CMK (cell line): Measurements from ENCODE around the gene PDE4D.

Experiments
- DNase-seq: peaks from one replicate; pipeline ENCODE4 v3.0.0-alpha.2; 2010; ENCODE audit warnings: low read depth

The PDE4D gene

DNA sequence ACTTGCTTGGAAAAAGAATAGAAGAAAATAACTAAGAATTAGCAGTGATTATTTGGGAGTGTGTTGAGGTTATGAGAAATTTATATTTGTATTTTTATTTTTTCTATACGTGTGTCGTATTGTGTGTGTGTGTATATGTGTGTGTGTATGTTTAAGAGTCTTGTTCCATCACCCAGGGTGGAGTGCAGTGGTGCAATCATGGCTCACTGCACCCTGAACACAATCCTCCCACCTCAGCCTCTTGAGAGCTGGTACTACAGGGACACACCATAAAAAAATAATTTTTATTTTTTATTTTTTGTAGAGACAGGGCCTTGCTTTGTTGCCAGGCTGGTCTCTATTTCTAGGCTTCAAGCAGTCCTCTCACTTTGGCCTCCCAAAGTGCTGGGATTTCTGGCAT, 643.8 kb downstream of the PDE4D start:
- no peak for DNase-seq

DNA sequence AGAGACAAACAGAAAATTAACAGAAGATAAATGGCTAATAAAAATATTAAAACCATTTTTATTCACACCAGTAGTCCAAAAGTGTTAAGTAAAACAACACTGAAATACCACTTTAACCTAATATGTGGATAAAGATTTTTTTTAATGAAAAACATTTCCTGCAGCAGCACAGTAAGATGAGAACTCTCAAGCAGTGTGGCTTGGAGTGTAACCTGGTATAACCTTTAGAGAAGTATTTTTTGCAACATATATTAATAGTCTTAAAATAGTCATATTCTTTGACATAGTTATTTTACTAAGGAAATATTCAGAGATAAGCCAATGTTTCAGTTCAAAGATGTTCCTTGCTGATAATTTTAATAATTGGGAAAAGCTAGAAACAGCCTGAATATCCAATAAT, 644.4 kb downstream of the PDE4D start:
- DNase-seq, result no peak

DNA sequence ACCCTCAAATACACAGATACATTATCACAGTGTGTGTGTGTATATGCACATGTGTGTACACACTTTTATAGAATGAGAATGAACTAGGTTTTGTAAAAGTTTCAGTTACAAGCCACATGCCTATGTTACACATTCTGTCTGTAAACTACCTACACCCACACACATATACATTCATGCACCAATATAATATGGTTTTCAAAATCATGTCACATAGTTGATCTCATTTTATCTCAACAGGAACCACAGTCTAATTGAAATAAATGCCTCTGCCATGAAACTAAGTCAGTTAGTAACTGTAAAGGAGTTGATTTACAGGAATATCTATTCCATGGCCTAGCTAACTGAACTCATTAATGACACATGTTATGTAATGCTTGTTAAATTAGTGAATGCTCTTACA, 646.6 kb downstream of the PDE4D start:
- no peak for DNase-seq

DNA sequence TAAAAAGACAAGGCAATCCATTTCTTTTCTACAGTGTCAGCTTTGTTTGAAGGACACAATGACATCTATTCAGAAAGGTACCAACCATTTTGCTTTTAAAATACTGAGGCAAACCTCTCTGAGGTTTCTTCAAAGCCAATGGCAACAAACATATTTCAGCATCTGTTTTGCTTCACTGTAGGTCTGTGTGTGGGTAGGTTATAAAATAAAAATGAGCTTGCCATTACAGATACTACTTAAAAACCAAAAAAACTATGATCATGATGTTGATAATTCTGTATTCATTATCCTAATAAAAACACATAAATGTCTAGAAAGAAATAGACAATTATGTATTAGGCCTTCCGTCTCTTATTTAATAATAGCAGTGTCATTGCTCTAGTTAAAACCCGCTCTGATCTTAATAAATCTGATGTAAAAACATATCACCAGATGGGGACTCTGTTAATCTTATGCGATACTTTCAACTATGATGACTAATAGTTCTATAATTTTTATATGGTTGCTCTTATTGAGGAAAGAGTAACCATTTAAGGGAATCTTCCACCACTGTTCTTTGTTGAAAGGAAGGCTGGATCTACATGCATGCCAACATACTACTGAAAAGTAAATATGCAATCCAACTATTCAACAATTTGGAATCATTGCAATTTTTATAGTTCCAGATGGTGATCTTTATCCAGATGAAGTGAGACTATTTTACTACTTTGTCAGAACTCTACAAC, 647.2 kb downstream of the PDE4D start:
- DNase-seq, result no peak

DNA sequence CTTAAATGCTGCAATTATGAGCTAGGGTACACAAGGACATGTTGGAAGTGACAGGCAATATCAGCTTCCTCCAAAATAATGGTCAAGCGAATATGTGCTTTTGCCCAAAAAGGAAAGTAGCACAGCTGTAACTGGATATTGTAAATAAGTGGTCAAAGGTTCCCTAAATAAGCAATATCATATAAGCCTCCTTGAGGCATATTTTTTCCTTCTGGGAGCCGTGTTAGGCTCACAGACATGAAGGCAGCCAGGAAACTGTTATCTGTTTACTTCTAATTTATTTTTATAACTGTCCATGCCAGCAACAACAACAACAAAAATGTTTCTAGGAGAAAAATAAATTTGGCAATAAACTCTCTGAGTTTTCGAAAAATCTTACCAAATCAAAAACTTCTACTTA, 648.3 kb downstream of the PDE4D start:
- DNase-seq, result no peak

- DNase-seq, result no peak
Observed at GRCh38 chr5:59241552-59241951, 652.0 kb downstream of the PDE4D start.

GRCh38 chr5:59241119-59241518, 652.4 kb downstream of the PDE4D start:
- DNase-seq, result no peak

DNA sequence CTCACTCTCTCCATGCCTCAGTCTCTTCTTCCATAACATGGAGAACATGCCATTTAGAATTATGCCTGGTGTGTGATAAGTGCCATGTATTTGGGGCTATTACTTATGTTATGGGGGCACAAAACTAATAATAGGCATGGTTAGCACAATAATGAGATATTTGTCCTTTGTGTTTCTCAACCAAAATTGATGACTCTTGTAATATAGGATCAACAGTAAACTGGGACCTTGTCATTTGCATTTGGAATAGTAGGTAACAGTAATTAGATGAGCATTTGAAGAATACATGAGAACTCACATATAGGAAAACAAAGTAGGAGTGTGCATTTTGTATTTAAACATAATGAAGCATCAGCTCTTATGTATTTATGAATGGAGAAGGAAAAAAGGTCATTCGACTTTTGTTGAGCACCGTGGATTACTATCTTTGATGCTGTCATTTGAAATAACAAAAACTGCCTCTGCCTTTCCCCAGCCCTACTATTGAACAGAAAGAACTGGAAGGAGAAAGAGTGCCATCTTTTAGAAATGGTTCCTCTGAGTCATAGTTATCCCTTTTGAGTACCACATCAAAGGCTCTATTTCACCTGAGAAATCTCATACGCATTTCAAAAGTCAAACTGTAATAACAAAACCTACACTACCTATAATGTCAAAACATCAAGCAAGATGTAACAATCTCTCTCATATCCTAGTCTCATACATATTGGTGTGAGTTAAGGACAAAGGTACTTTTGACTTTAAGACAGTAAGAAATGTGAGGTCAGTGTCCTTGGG, 655.2 kb downstream of the PDE4D start:
- no peak for DNase-seq

- DNase-seq, result no peak
Observed at GRCh38 chr5:59236986-59237385, 656.5 kb downstream of the PDE4D start.

DNA sequence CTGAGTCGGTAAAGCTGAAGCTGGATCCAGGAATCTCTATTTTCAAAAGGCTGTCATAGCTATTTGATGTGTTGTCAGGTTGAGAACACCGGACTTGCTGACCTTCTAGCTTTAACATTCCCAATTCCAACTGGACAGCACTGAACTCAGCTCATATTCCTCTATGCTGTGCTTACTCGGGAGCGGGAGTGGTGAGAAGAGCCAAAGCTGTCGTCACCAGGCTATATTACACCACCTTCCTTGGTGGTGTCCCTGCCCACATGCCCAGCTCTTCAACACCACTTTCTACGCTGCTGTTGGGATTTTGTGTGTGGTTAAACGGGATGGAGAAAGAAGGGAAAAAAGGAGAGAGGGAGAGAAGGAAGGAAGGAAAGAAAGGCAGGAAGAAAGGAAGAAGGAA, 657.1 kb downstream of the PDE4D start:
- no peak for DNase-seq

DNA sequence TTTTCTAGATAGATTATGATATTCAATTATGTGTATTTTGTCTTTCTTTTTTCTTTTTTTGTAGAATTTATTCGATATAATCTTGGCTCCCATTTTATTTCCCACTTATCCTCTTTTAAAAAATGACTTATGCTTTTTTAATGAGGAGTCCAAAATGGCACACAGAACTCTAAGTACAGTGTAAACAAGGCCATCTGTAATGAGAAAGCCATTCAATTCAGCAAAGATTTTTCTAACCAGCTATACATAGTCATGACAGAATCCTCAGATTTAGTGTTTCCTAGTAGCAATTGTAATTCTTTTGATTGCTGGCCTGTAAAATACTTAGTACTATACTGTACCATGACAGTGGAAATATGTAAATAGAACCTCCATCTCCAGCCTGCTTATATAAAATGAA, 659.3 kb downstream of the PDE4D start:
- DNase-seq, result no peak

DNA sequence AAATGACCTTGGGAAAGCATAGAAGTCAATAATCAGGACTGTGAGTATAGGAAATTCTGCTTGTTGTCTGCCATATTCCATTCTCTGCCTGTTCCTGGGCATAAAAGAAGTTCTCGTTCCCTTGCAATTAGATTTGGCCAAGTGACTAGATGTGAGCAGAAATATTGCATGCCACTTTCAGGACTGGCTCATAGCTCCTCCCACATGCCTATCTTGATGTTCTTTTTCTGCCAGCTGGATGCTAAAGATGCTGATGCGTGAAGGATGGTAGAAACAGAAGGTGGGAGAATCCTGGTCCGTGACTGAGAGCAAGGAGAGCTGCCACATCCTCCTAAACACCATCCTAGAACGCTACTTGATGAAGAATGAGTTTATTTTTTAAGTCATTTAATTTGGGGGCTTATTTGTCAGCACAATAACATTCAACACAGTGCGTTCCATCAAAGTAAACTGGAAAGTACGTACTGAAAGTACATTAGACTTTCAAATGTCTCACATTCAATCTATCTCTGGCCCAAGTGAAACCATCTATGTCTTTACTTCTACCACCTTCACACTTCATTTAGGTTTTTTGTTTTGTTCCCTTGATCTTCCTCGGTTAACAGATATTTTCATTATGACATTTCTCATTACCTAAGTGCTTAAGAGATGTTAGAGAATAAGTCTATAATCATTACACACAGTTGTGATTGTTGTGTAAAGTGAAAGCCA, 662.1 kb downstream of the PDE4D start:
- no peak for DNase-seq

- no peak for DNase-seq
Observed at GRCh38 chr5:59222687-59223511, 670.6 kb downstream of the PDE4D start.

GRCh38 chr5:59221769-59222168, 671.8 kb downstream of the PDE4D start:
- no peak for DNase-seq

- DNase-seq, result no peak
Observed at GRCh38 chr5:59218424-59219045, 675.0 kb downstream of the PDE4D start.

- DNase-seq, result no peak
Observed at GRCh38 chr5:59216841-59217240, 676.7 kb downstream of the PDE4D start.

DNA sequence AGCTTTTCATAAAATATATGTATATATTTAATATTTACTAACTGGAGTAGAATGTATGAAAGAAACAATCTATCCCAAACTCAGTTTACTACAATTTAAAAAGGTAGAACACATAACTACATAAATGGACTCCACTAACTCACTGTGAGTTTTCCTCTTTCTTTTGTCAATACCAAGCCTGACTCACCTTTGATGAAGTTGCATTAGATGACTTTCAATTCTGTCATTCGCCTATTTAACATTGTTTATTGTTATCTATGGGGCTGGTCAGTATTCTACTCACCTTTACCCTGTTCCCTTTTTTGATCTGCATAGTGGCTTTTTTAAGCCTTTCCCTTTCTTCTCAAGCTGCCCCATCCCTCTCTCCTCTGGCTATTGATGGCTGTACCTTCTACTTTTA, 680.9 kb downstream of the PDE4D start:
- no peak for DNase-seq

- DNase-seq, result no peak
Observed at GRCh38 chr5:59209758-59210359, 683.7 kb downstream of the PDE4D start.

DNA sequence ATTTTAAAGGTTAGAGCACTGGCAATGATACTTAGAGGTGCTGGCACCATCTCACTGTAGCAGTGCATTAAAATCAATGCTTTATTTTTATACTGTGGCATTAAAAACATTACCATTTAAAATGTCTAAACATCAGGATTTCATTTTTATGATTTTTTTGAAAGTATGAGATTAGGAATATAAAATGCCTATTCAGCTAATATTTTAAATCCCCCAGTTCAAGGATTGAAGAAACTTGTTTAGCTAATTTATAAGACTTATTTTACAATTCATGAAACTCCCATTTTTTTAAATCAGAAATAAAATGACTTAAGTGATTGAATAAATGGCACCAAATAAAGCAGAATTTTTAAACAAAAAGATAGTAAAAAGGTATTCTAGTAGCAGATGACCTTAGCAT, 685.1 kb downstream of the PDE4D start:
- DNase-seq, result no peak

DNA sequence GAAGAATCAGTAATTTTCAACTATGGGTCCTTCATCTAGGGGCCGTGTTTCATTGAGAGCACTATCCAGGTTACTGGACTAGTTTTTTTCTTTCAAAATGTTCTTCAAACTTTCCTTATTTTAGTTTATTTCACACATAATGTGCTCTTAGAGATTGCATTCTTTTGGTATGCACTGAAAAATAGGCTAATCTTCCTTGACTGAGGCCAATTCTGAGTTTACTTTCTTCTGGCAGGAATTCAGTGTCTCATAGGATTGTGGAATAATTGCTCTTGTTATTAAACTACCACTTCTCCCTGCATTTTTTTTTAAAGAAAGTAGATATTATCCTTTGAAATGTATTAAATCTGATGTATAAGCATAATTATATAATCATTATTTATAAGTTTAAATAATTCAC, 686.1 kb downstream of the PDE4D start:
- DNase-seq, result no peak

DNA sequence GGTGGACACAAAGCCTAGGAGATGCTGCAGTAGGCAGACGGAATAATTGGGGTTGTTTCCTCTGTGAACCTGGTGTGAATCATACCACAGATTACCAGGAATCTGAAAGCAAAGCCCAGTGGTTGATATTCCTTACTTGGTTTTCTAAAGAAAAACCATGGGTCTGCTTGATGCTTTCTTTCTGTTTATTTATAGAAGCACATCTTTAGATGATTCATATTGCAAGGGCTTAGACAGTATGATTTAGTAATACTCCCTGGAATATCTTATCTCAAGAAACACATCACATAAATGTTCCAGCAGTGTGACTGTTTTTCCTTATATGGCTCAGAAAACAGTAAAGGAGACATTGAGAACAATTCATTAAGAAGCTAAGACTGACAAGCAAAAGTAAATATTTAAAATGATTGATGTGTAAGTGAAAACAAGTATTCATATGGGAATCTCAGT, 687.4 kb downstream of the PDE4D start:
- no peak for DNase-seq
